ENCODE measurements around the gene ANKRD40.
"Not testable (repeated sequence)": the region's sequence is repeated elsewhere in the genome, so short reads cannot be mapped to it uniquely, and the experiment has no call there.

Gene ANKRD40

DNA sequence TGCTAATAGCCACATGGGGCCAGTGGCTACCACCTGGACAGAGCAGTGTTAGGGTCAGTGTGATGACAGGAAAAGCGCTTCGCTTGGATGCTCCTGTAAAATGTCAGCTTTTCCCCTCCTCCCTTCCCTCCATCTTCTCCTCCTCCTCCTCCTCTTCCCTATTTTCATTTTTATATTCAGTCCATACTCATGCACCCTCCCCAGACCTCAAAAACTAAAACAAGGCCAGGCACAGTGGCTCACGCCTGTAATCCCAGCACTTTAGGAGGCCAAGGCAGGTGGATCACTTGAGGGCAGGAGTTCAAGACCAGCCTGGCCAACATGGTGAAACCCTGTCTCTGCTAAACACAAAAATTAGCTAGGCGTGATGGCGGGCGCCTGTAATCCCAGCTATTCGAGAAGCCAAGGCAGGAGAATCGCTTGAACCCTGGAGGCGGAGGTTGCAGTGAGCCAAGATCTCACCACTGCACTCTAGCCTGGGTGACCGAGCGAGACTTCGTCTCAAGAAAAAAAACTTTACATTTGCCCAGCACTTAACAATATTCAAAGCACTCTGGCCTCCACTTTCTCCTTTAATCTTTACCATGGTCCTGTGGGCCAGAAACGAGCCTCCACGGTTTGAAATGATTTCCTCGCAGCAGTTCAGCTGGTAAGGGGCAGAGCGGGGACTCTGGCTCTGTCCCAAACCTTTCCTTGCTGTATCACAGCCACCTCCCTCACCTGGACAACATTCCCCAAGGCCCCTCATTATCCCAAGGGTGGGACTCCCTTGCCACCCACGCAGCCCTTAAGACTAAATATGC lies 21.8 kb downstream of the ANKRD40 start:
- no peak for DNase-seq

DNA sequence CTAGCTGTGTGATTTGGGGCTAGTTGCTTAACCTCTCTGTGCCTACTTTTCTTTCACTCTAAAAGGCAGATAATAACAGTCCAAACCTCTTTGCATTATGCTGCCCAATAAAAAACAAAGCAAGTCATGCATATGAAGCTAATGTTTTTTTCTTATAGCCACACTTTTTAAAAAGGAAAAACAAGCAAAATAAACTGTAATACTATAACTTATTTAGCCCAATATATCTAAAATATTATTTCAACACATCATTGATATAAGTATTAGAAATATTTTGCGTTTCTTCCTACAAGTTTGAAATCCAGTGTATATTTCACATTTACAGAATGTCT lies 22.4 kb downstream of the ANKRD40 start:
- no peak for DNase-seq

DNA sequence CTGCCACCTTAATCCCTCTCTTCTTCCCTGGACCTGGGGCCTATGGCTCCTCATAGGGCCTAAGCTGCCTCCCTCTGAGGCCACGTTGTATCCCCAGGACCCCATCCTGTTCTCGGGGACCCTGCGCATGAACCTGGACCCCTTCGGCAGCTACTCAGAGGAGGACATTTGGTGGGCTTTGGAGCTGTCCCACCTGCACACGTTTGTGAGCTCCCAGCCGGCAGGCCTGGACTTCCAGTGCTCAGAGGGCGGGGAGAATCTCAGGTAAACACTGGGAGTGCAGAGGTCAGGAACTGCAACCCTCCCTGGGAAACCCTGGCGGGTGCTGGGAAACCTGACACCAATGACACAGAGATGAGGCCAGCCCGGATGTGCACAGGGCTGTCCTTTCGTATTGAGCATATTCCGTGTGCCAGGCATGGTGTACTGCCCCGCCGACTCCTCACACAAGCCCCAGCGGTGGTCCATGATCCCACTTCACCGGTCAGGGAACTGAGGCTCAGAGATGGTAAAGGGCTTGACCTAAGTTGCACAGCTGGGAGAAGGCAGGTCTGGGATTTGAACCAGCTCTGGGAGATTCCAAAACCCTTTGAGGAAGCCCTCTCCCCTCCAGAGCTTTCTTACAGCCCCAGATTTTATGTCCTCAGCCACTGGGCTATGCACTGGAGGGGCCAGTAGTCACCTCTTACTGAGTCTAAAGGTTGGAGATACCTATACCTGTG lies 22.9 kb downstream of the ANKRD40 start:
- no peak for DNase-seq

DNA sequence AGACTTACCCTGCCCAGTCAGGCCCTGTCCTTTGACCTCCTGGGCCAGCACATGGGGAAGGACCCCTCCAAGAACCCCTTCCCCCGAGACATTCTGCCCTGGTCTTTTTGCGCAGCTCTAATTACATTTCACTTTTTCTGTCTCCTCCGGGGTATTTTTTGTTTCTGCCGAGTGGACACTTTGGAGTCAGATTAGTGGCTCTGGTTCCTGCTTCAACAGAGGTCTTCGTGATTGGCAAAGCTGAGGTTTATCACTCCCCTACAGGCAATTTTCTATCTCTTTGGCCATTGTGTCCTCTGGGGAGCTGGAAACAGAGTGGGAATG lies 23.5 kb downstream of the ANKRD40 start:
- no peak for DNase-seq

DNA sequence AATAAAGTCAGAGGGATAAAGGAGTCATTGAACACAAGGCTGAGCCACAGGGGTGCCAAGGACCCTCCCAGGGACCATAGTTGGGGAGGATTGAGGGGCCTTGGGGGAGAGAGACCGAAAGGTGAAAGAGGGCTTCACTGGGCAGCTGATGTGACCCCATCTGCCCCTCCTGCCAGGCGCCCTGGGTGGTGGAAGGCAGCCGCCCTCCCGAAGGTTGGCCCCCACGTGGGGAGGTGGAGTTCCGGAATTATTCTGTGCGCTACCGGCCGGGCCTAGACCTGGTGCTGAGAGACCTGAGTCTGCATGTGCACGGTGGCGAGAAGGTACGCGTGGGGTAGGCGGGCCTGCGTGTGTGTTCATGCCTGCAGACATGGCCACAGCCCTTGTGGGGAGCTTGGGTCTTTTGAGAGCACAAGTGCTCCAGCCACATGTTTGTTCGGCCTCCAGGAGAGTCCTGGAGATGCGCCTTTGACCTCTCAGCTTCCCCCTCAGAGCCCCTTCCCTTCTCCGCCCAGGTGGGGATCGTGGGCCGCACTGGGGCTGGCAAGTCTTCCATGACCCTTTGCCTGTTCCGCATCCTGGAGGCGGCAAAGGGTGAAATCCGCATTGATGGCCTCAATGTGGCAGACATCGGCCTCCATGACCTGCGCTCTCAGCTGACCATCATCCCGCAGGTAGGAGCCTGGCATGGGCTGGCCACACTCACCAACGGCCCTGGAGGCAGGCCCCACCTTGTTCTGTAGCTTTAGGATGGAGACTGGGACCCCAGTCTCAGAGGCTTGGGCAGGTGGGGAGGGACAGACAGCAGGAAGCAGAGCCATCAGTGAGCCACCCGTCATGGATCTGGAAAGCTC lies 24.1 kb downstream of the ANKRD40 start:
- no peak for DNase-seq

DNA sequence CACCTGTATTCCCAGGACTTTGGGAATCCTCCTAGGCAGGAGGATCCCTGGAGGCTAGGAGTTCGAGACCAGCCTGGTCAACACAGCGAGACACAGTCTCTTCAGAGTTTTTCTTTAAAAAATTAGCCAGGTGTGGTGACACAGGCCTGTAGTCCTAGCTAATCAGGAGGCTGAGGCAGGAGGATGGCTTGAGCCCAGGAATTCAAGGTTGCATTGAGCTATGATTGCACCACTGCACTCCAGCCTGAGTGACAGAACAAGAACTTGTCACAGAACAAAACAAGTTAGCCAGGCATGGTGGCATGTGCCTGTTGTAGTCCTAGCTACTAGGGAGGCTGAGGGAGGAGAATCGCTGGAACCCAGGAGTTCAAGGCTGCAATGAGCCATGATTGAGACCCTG lies 24.8 kb downstream of the ANKRD40 start:
- no peak for DNase-seq

DNA sequence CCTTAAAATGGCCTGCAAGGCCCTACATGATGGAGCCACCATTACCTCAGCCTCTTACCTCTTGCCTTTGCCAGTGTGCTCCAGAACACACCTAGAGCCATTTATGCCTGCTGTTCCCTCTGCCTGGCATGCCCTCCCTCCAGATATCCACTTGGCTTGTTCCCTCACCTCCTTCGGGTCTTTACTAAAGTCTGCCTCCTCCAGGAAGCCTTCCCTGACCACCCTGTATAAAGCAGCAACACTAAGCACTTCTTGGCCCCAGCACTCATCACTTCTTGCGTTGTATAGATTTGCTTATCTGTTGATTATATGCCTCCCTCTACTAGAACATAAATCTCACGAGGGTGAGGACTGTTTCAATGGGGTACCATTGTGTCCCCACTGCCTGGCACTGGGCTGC lies 25.3 kb downstream of the ANKRD40 start:
- no peak for DNase-seq

DNA sequence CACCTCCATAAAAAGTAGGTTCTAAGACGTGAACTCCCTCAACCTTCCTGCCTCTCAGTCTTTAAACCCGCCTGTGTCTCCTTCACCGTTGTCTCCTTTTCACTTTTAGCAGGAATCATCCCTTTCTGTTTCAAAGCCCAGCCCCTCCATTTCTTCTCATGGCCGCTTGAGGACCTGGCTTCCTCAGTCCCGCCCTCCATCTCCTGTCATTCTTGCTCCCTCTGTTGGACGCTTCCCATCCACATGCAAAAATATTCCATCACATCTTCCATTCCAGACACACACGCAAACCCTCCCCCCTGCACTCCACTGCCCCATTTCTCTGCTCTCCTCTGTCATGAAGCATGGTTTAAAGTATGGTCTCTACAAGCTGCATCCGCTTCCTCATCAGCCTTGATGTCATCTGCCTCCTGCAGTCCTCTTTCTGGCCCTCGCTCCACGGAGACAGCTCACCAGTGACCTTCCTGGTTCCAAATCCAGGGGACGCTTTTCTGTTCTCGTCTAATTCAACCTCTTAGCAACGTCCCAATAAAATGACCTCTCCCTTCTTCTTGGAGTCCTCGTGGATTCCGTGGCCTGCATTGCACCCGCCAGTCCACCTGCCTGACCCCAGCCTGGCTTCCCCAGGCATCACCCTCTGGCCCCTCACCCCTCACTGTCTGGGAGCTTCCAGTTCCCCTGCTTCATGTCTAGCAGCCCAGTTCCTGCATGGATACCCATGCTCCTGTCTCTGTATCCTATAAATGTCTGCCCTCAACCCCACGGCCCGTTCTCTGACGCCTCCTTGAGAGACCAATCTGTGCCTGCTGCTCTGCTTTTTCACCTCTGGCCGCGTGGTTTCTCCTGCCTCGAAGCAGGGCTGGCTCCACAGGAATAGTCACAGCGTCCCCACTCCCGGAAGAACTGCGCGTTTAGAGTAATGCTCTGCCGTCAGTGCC lies 26.2 kb downstream of the ANKRD40 start:
- no peak for DNase-seq

DNA sequence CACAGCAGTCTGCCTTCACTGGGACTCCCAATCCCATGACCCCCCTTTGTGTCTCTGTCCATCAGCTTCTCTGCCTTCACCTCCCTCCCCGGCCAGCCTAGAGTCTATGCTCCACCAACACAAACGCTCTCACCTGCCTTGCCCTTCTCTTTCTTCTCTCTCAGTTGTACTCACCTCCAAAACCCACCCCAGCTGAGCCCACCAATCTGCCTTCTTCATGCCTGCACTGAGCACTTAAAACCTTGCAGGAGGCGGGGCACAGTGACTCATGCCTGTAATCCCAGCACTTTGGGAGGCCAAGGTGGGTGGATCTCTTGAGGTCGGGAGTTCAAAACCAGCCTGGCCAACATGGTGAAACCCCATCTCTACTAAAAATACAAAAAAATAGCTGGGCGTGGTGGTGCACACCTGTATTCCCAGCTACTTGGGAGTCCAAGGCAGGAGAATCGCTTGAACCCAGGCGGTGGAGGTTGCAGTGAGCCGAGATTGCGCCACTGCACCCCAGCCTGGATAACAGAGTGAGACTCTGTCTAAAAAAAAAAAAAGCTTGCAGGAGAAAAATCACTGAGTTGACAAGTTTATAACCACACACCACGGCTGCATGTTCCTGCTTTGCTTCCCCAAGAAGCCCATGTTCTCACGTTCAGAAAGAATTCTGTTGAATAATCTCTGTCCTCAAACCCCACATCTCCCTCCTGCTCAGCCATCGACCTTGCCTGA lies 27.0 kb downstream of the ANKRD40 start:
- DNase-seq = not testable (repeated sequence)

DNA sequence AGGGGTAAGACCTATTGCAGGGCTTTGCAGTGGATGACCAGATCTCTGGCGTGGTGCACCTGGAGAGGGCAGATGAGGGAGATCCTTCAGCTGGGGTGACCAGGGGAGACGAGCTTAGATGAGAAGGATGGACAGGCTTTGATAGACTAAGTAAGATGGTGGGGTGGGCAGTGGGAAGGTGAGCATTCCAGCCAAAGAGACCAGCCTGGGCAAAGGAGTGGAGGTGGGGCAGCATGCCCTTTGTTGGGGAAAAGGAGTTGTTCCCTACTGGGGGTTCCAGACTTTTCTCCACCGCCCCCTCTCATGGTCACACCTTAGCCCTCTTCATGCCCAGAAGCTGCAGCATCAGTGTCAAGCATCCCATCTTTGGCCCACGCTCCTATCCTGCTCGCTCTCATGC lies 27.6 kb downstream of the ANKRD40 start:
- DNase-seq = no peak

DNA sequence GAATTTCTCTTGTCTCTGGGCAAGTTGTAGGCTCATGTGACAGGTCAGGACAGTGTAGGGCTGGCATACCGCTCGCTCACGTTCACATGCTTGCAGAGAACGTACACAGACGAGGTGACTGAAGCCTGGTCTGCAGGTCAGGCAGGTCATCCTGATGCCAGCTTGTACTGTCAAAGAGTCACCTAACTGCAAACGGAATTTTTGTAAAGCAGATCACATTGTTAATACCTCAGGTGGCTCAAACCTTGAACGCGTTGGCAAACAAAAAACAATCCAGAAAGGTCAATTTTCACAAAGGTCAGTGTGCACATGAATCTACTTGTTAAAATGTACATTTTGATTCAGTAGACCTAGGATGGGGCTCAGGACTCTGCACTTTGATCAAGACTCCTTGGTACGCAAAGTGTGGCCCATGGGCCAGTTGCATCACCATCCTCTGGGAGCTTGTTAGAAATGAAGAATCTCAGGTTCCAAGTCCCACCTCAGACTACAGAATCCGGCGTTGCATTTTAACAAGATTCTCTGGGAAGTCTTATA lies 28.6 kb downstream of the ANKRD40 start:
- no peak for DNase-seq

DNA sequence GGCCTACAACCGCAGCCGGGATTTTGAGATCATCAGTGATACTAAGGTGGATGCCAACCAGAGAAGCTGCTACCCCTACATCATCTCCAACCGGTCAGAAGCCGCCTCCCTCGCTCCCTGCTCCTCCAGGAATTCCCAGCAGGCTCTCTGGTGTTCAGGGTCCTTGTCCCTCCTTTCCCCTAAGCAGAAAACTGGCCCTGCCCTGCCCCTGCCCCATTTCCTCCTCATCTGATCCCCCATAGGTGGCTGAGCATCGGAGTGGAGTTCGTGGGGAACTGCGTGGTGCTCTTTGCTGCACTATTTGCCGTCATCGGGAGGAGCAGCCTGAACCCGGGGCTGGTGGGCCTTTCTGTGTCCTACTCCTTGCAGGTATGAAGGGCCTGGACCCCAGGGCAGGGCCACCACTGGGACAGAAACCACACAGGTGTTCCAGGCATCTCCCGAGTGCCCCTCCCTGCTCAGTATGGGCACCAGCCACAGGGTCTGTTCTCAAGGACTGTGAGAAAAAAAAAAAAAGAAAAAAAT lies 29.8 kb downstream of the ANKRD40 start:
- no peak for DNase-seq

DNA sequence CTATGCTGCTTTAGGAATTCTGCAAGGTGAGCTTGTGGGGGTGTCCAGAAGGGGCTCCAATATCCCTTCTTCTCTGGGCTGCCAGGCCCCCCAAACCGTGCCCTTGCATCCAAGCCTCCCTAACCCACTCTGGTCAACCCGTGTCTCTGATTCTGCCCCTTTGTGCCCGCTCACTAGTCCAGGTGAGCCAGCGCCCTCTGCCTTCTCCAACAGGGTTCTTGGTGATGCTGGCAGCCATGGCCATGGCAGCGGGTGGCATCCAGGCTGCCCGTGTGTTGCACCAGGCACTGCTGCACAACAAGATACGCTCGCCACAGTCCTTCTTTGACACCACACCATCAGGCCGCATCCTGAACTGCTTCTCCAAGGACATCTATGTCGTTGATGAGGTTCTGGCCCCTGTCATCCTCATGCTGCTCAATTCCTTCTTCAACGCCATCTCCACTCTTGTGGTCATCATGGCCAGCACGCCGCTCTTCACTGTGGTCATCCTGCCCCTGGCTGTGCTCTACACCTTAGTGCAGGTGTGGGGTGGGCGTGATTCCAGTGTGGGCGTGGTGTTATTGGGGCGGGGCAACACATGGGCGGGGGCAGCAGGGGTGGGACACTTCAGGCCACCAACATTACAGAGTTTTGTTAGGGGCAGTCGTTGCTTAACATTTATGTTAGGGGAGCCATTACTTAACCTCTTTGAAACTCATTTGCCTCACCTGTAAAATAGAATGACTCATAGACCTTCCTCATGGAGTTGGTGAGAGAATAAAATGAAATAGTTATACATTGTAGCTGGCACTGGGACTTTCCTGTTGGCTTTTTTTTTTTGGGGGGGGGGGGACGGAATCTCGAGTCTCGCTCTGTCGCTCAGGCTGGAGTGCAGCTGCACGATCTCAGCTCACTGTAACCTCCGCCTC lies 31.4 kb downstream of the ANKRD40 start:
- no peak for DNase-seq

DNA sequence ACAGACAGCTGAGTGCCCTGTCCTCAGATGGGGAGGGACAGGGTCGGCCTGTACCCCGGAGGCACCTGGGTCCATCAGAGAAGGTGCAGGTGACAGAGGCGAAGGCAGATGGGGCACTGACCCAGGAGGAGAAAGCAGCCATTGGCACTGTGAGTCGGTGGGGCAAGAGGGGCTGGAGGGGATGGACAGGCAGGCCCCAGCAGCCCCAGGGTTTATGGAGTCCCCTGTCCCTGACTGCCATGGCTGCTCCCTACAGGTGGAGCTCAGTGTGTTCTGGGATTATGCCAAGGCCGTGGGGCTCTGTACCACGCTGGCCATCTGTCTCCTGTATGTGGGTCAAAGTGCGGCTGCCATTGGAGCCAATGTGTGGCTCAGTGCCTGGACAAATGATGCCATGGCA lies 32.1 kb downstream of the ANKRD40 start:
- no peak for DNase-seq

DNA sequence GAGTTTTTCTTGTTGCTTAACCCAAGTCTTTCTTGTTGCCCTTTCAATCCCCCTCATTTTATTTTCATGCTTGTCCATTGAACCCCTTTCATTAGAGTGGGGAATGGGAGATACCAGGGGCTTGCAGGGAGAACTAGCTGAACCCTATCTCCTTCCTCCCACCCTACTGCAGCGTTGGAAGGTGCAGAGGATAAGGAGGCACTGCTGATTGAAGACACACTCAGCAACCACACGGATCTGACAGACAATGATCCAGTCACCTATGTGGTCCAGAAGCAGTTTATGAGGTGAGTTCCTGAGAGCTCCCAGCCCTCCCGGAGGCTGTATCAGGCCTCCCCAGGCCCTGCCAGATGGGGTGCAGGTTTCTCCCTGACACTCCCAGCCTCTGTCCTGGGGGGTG lies 32.5 kb downstream of the ANKRD40 start:
- DNase-seq = no peak

DNA sequence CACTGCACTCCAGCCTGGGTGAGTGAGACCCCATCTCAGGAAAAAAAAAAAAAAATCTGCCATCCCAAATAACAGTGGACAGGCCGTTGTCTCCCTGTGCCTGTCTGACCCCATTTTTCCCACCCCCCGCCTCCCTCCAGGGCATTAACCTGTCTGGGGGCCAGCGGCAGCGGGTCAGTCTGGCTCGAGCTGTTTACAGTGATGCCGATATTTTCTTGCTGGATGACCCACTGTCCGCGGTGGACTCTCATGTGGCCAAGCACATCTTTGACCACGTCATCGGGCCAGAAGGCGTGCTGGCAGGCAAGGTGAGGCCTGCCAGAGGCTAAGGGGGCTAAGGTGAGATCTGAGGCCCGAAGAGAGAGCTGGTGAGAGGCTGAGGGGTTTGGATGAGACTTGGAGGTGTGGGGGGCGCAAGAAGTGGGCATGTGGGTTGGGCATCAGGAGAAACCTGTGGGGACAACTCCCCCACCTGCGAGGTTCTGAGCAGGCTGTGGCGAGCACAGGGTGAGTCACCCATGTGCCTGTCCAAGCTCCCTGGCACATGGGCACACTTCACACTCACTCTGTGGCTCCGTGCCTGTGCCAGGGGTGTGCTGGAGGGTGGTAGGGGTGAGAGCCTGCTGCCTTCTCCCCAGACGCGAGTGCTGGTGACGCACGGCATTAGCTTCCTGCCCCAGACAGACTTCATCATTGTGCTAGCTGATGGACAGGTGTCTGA lies 34.7 kb downstream of the ANKRD40 start:
- DNase-seq = no peak

DNA sequence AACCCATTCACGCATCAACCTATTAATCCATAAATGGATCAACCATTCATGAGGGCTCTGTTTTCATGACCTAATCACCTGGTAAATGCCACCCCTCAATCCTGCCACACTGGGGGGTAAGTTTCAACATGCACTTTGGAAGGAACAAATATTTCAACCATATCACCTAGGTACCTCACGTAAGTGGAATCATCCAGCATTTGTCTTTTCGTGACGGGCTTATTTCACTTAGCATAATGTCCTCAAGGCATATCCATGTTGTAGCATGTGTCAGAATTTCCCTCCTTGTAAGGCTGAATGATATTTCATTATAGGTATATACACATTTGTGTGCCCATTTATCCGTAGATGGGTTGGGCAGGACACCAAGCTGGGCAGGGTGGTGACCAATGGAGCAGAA lies 35.6 kb downstream of the ANKRD40 start:
- no peak for DNase-seq

DNA sequence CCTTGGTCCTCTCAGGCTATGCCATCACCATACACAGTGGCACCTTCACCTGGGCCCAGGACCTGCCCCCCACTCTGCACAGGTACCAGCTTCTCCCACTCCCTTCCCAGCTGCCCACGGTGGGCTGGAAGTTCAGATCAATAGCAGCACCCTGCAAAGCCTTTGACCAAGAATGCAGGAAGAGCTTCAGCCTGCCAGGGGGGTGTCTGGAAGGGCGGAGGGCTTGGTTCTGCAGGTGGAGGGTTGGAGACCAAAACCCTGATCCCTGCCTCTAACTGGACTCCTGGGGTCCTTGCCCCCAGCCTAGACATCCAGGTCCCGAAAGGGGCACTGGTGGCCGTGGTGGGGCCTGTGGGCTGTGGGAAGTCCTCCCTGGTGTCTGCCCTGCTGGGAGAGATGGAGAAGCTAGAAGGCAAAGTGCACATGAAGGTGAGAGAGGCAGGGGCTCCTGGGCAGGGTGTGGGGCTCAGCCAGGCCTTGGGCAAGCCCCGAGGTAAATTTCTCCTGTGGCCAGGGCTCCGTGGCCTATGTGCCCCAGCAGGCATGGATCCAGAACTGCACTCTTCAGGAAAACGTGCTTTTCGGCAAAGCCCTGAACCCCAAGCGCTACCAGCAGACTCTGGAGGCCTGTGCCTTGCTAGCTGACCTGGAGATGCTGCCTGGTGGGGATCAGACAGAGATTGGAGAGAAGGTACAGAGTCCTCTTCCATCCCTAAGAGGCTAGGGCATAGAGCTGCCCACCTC lies 38.7 kb downstream of the ANKRD40 start:
- no peak for DNase-seq

Data from activated CD4-positive, alpha-beta T cell treated with anti-CD3 and anti-CD28 coated beads for 48 hours (primary cell).